ENCODE results near the gene IRX4.

DNA sequence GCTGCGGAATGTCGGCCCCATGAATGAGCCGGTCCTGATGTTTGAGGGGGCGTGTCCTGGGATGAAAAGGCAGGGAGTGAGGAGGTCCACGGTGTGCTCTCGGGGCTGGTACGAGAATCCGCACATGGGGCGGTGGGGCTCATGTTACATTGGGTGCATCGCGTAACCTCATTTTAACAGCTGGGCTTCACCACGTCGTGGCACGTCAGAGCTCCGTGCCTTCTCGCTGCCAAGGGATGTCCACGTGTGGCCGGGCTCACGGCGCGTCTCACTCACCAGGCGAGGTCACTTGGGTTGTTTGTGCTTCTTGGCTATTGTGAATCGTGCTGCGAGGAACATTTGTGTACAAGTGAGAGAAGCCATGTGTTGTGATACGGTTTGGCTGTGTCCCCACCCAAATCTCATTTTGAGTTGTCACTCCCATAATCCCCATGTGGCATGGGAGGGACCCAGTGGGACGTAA, 29.1 kb upstream of the IRX4 start:
- TF ChIP-seq EZH2 (IDR thresholded peaks at IDR 0.05; ENCODE audit: borderline replicate concordance, low read depth, low read length, severe bottlenecking) = no peak
- TF ChIP-seq POLR2AphosphoS5 (IDR thresholded peaks at IDR 0.05; ENCODE audit: insufficient read depth, low read depth, low read length) = no peak
- TF ChIP-seq, protein P1, sequence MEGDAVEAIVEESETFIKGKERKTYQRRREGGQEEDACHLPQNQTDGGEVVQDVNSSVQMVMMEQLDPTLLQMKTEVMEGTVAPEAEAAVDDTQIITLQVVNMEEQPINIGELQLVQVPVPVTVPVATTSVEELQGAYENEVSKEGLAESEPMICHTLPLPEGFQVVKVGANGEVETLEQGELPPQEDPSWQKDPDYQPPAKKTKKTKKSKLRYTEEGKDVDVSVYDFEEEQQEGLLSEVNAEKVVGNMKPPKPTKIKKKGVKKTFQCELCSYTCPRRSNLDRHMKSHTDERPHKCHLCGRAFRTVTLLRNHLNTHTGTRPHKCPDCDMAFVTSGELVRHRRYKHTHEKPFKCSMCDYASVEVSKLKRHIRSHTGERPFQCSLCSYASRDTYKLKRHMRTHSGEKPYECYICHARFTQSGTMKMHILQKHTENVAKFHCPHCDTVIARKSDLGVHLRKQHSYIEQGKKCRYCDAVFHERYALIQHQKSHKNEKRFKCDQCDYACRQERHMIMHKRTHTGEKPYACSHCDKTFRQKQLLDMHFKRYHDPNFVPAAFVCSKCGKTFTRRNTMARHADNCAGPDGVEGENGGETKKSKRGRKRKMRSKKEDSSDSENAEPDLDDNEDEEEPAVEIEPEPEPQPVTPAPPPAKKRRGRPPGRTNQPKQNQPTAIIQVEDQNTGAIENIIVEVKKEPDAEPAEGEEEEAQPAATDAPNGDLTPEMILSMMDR (IDR thresholded peaks at IDR 0.05; ENCODE audit: extremely low read depth in 1 of 2, insufficient read depth in 1 of 2, low read depth in 1 of 2, low read length in 2 of 2) = no peak
- no peak for TF ChIP-seq POLR2A (IDR thresholded peaks at IDR 0.05; ENCODE audit: low read depth, low read length)
- TF ChIP-seq MYC (IDR thresholded peaks at IDR 0.05; ENCODE audit: low read depth, low read length) = no peak
- TF ChIP-seq FOS (IDR thresholded peaks at IDR 0.05; ENCODE audit: borderline replicate concordance, insufficient read depth, low read length) = no peak
- TF ChIP-seq, protein P2, sequence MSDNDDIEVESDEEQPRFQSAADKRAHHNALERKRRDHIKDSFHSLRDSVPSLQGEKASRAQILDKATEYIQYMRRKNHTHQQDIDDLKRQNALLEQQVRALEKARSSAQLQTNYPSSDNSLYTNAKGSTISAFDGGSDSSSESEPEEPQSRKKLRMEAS (IDR thresholded peaks at IDR 0.05; ENCODE audit: insufficient read depth, insufficient read length) = no peak
- TF ChIP-seq JUN (IDR thresholded peaks at IDR 0.05; ENCODE audit: borderline replicate concordance, insufficient read depth, insufficient read length, low read depth) = no peak
